Naive thymus-derived CD8-positive, alpha-beta T cell (primary cell): Measurements from ENCODE around the gene TMEM222. TPM values are rescaled to one million over a fixed set of nuclear protein-coding genes. Genes with fewer than 3 reads are reported as not detected.
A peak's percentile ranks its signal among the peaks of the same experiment; 100 is the strongest.

Experiments
- ATAC-seq, 2 donors: fragments of 150-1000 bp; cut with Tn5 transposase in 1 of 2; sonication (Bioruptor Pico), chemical (Tn5 transposase) in 1 of 2; 1 replicate in 1 of 2; 2 replicates in 1 of 2; pipeline ENCODE4 v1.10.0; 2021; ENCODE audit warnings: mild to moderate bottlenecking in 2 of 2, moderate library complexity in 2 of 2
- POLR2A ChIA-PET: fragments of 350-600 bp; sonication (Branson Sonifier 250); formaldehyde crosslinking; loops from one replicate; lab custom pipeline; 2021; ENCODE audit warnings: antibody characterized with exemption; lab: Charles Lee
- DNase-seq, 10 donors: peaks; one replicate each; pipeline versions ENCODE4 v3.0.0 to v3.0.0-alpha.2; 2020 to 2022
- H3K27ac Mint-ChIP-seq, 10 donors: one replicate each; pipeline ENCODE4 v1.8.0; 2020 to 2022; ENCODE audit warnings: mild to moderate bottlenecking in 10 of 10, mixed read lengths in 10 of 10, moderate library complexity in 4 of 10, inconsistent platforms in 1 of 10
- H3K27me3 Mint-ChIP-seq, 5 donors: one replicate each; pipeline ENCODE4 v1.8.0; 2021 to 2022; ENCODE audit warnings: mixed read lengths in 5 of 5
- H3K36me3 Mint-ChIP-seq, 3 donors: one replicate each; pipeline ENCODE4 v1.8.0; 2020 to 2022; ENCODE audit warnings: mixed read lengths in 3 of 3, mild to moderate bottlenecking in 2 of 3, inconsistent platforms in 1 of 3
- H3K4me1 Mint-ChIP-seq, 4 donors: one replicate each; pipeline ENCODE4 v1.8.0; 2021 to 2022; ENCODE audit warnings: mixed read lengths in 4 of 4
- H3K4me3 Mint-ChIP-seq, 10 donors: one replicate each; pipeline ENCODE4 v1.8.0; 2020 to 2022; ENCODE audit warnings: mild to moderate bottlenecking in 10 of 10, mixed read lengths in 10 of 10, moderate library complexity in 6 of 10, inconsistent platforms in 1 of 10
- H3K9me3 Mint-ChIP-seq, 9 donors: one replicate each; pipeline ENCODE4 v1.8.0; 2020 to 2022; ENCODE audit warnings: mixed read lengths in 9 of 9, mild to moderate bottlenecking in 3 of 9, inconsistent platforms in 1 of 9, moderate library complexity in 1 of 9
- polyA plus RNA-seq, 3 donors: library from polyadenylated mRNA; unstranded; fragments of 300-500 nt; fragmentation: Illumina TruSeq; gene quantifications; one replicate each; pipeline ENCODE4 v1.2.3, GENCODE V29; 2021
- total RNA-seq, 8 experiments: library from RNA in 2 of 8; stranded (reverse) in 2 of 8; gene quantifications; one replicate each; pipeline ENCODE4 v1.2.3 and lab custom pipeline; 2021 to 2026

TMEM222 gene
- total and polyA plus RNA-seq, 5 experiments from 2014 or later, result 42.5 to 57.1 (median 54.1) TPM

DNA sequence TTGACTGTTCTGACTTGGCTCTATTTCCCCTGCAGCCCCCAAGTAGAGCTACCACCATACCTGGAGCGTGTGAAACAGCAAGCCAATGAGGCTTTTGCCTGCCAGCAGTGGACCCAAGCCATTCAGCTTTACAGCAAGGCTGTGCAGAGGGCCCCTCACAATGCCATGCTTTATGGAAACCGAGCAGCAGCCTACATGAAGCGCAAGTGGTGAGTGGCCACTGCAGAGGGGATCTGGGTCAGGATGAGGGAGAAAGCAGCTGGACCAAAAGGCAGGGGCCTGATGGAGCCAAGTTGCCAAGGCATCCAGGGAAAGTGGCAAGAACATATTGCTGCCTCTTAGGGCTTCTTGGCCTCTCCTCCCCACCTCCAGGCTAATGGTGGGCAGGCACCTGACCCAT lies 24.1 kb upstream of the TMEM222 start:
- Mint-ChIP-seq H3K27me3 (no peaks in the 10 kb centered on the region), H3K9me3 (no peaks in the 10 kb centered on the region), H3K4me3 (no peak overlapping the region), H3K27ac (peak overlapping the region in 1 of 10 donors; percentile 34), H3K36me3 (peaks cover 0 to 71% (median 1%) of the 10 kb centered on the region in 3 donors), H3K4me1 (peaks cover 3 to 13% (median 5%) of the 10 kb centered on the region in 4 donors)
- no peak for ATAC-seq
- DNase-seq, result no peak
- POLR2A ChIA-PET, result interaction anchor here (1.2 to 7.6 kb wide), 2 partner anchors 99 to 261 kb away, joined by 3 to 65 read pairs; no protein-coding TSS in a partner anchor

DNA sequence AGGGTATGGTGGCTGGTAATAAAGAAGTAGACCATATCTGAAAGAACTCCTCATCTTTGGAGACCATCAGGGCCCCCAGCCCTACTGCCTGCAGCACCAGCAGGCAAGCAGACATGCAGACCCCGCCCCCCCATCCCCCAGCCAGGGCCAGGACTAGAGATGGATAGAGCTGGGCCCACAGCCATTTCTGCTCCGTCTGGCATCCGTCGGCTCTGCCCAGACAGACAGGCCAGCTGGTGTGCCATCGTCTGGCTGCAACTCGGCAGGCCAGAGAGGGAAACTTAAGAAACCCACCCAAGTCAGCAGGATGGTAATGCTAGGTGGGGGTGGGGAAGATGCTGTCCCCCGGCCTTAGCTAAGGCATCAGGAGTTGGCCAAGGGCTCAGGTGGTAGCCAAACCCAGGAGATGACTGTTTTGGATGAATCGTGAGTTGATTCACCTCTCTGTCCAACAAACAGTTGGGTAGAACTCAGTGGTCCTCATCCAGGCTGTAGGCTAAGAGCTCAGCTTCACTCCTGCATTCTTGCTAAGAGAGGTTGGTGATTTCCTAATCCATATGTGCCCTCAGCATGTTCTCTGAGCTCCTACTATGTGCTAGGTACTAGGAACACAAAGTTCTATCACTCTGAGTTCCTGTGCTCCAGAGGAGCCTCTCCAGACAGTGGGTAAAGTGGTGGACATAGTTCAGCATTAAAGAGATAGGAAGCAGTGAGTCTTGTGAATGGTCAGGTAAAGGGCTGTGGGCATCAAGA lies 23.2 kb upstream of the TMEM222 start:
- POLR2A ChIA-PET, result interaction anchor here (7.6 kb wide), 1 partner anchor 98 kb away, joined by 65 read pairs; no protein-coding TSS in a partner anchor
- ATAC-seq (no peak), DNase-seq (no peak)
- Mint-ChIP-seq H3K4me1 (peaks cover 3 to 13% (median 5%) of the 10 kb centered on the region in 4 donors), H3K9me3 (no peaks in the 10 kb centered on the region), H3K4me3 (no peak overlapping the region), H3K27me3 (no peaks in the 10 kb centered on the region), H3K36me3 (peaks cover 0 to 71% (median 1%) of the 10 kb centered on the region in 3 donors), H3K27ac (peak overlapping the region in 2 of 10 donors; percentile 6 to 50)

DNA sequence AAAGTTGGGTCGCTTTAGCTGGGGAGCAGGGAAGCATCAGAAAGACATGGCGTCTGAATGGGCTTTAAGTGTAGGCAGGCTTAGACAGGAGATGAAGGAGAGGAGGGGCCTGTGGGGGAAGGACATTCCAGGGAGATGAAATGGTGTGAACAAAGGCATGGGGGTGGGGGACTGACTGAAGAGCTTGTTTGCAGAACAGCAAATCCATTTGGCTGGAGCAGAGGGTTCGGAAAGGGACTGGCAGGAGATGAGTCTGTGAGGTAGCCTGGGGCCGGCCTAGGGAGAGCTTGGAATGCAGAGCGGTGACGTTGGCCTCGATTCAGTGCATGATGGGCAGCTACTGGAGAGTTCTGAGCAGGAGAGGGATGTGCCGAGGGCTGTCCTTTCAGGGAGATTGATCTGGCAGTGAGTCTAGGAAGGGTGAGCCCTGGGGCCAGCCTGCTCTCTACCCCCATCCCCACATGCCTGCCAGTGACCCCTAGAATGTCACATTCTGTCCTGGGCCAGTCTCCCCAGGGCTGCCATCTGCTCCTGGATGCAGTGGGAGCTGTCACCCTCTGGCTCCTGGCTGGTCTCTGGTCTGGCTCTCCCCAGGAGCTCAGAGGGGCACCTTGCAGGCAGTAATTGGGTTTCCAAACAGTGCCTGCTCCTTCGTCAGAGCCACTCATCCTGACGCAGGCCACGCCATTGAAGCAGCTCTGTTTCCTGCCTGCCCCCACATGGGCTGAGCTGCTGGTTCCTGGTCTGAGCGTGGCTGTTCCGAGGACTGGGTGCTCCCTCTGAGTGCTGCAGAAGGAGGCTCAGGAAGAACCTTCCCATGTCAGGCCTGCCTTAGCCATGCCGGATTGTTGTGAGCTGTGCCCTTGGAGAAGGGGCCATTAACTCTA lies 22.3 kb upstream of the TMEM222 start:
- POLR2A ChIA-PET, result interaction anchor here (0.6 to 7.6 kb wide), 5 partner anchors 14 to 359 kb away, joined by 3 to 65 read pairs (median 3); no protein-coding TSS in a partner anchor
- H3K4me1 Mint-ChIP-seq, result peaks cover 3 to 13% (median 5%) of the 10 kb centered on the region in 4 donors
- ATAC-seq (no peak), DNase-seq (no peak)
- H3K9me3 Mint-ChIP-seq, result no peaks in the 10 kb centered on the region
- H3K27ac Mint-ChIP-seq, result peak overlapping the region in 1 of 10 donors; percentile 20
- no peak overlapping the region for H3K4me3 Mint-ChIP-seq
- no peaks in the 10 kb centered on the region for H3K27me3 Mint-ChIP-seq
- peaks cover 0 to 69% (median 1%) of the 10 kb centered on the region in 3 donors for H3K36me3 Mint-ChIP-seq

GRCh38 chr1:27300341-27301051 lies 21.5 kb upstream of the TMEM222 start:
- H3K27me3 Mint-ChIP-seq, result no peaks in the 10 kb centered on the region
- H3K4me1 Mint-ChIP-seq, result peaks cover 3 to 13% (median 5%) of the 10 kb centered on the region in 4 donors
- H3K36me3 Mint-ChIP-seq, result peaks cover 0 to 65% (median 1%) of the 10 kb centered on the region in 3 donors
- DNase-seq (peak; percentile 66 to 86 (median 78)), ATAC-seq (peak; percentile 91 to 95)
- H3K4me3 Mint-ChIP-seq, result no peak overlapping the region
- H3K27ac Mint-ChIP-seq, result peak overlapping the region in 1 of 10 donors; percentile 65
- POLR2A ChIA-PET, result interaction anchor here (0.8 to 7.6 kb wide), 6 partner anchors 13 to 362 kb away, joined by 3 to 65 read pairs (median 3); no protein-coding TSS in a partner anchor
- H3K9me3 Mint-ChIP-seq, result no peaks in the 10 kb centered on the region

- Mint-ChIP-seq H3K36me3 (peaks cover 0 to 61% (median 1%) of the 10 kb centered on the region in 3 donors), H3K27me3 (no peaks in the 10 kb centered on the region), H3K27ac (peak overlapping the region in 1 of 10 donors; percentile 65), H3K4me1 (peaks cover 3 to 10% (median 5%) of the 10 kb centered on the region in 4 donors), H3K9me3 (no peaks in the 10 kb centered on the region), H3K4me3 (no peak overlapping the region)
- DNase-seq (no peak), ATAC-seq (no peak)
- POLR2A ChIA-PET, result interaction anchor here (0.8 to 7.6 kb wide), 4 partner anchors 32 to 362 kb away, joined by 3 to 65 read pairs (median 4); no protein-coding TSS in a partner anchor
These were observed 20.9 kb upstream of the TMEM222 start for GRCh38 chr1:27301052-27301422.

DNA sequence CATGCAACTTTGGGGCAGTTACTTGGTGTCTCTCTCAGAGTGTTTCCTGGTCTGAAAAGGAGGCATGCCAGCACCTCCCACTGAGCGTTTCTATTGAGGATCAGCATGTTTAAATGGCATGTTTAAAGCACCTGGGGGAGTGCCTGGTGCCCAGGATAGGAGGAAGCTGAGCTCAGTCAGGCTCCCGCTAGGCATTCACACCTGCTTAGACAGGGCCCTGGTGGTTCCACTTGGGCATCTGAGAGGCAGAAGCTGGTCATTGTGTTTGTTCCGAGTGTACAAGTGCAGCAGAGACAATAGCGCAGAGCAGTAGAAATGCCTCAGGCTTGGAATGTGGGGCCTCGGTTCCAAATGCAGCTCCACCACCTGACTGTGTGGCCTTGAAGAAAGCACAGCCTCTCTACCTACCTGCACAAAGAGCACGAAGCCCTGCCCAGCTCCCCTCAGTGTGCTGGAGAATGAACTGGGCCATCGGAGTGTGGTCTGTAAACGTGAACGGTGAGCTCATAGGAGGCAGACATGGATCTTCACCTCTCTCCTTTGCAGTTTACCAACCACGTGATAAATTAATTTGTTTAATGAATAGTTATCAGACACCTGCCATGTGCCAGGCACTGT lies 20.3 kb upstream of the TMEM222 start:
- H3K27me3 Mint-ChIP-seq, result no peaks in the 10 kb centered on the region
- DNase-seq, result no peak
- POLR2A ChIA-PET, result interaction anchor here (0.9 to 7.6 kb wide), 2 partner anchors 95 to 370 kb away, joined by 3 to 65 read pairs; partner anchors contain the start of gene IFI6
- no peaks in the 10 kb centered on the region for H3K9me3 Mint-ChIP-seq
- H3K36me3 Mint-ChIP-seq, result peaks cover 0 to 61% (median 1%) of the 10 kb centered on the region in 3 donors
- H3K4me3 Mint-ChIP-seq, result no peak overlapping the region
- peak overlapping the region in 1 of 10 donors; percentile 21 for H3K27ac Mint-ChIP-seq
- no peak for ATAC-seq
- H3K4me1 Mint-ChIP-seq, result peaks cover 2 to 6% (median 4%) of the 10 kb centered on the region in 4 donors

DNA sequence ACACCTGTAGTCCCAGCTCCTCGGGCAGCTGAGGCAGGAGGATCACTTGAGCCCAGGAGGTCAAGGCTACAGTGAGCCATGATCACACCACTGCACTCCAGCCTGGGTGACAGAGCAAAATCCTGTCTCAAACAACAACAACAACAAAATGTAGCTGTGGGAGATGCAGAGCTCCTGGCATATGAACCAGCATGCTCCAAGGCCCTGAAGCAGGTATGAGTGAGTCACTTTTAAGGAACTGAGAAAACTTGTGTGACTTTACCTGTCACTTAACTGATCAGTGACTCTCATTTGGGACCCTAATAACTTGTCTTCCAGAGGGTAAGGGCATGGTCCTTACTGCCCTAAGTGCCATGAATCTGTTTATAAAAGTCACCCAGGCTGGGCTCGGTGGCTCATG lies 19.4 kb upstream of the TMEM222 start:
- Mint-ChIP-seq H3K27me3 (no peaks in the 10 kb centered on the region), H3K4me3 (no peak overlapping the region), H3K4me1 (peaks cover 2 to 6% (median 4%) of the 10 kb centered on the region in 4 donors), H3K9me3 (no peaks in the 10 kb centered on the region), H3K36me3 (peaks cover 0 to 62% (median 1%) of the 10 kb centered on the region in 3 donors), H3K27ac (no peak overlapping the region)
- DNase-seq (no peak), ATAC-seq (no peak)
- POLR2A ChIA-PET, result interaction anchor here (0.6 to 7.6 kb wide), 3 partner anchors 17 to 370 kb away, joined by 3 to 65 read pairs (median 3); partner anchors contain the start of gene IFI6

DNA sequence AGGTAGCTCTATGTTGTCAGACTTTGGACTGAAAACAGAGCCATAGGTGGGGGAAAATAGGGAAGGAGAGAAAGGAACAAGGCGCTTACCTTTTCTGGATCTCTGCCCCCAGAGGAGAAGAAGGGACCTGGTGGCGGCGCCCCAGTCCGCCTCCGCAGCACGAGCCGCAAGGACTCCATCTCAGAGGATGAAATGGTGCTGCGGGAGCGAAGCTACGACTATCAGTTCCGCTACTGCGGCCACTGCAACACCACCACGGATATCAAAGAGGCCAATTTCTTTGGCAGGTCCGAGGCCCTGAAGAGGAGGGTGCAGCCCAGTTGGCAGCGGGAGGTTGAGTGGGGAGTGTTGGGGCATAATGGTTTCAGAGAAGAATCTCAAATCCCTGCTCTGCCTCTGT lies 18.5 kb upstream of the TMEM222 start:
- DNase-seq (no peak), ATAC-seq (no peak)
- POLR2A ChIA-PET, result no interaction called here
- no peak overlapping the region for H3K27ac Mint-ChIP-seq
- H3K9me3 Mint-ChIP-seq, result no peaks in the 10 kb centered on the region
- H3K36me3 Mint-ChIP-seq, result peaks cover 0 to 54% (median 1%) of the 10 kb centered on the region in 3 donors
- no peak overlapping the region for H3K4me3 Mint-ChIP-seq
- H3K4me1 Mint-ChIP-seq, result peaks cover 2 to 7% (median 4%) of the 10 kb centered on the region in 4 donors
- H3K27me3 Mint-ChIP-seq, result no peaks in the 10 kb centered on the region

GRCh38 chr1:27306071-27306470 lies 15.9 kb upstream of the TMEM222 start:
- no peaks in the 10 kb centered on the region for H3K27me3 Mint-ChIP-seq
- ATAC-seq, result no peak
- H3K36me3 Mint-ChIP-seq, result peaks cover 0 to 38% (median 0%) of the 10 kb centered on the region in 3 donors
- peaks cover 0 to 6% (median under 1%) of the 10 kb centered on the region in 4 donors for H3K4me1 Mint-ChIP-seq
- no peak overlapping the region for H3K4me3 Mint-ChIP-seq
- H3K9me3 Mint-ChIP-seq, result no peaks in the 10 kb centered on the region
- no peak for DNase-seq
- H3K27ac Mint-ChIP-seq, result no peak overlapping the region
- POLR2A ChIA-PET, result interaction anchor here (0.6 kb wide), 1 partner anchor 66 kb away, joined by 3 read pairs; no protein-coding TSS in a partner anchor

DNA sequence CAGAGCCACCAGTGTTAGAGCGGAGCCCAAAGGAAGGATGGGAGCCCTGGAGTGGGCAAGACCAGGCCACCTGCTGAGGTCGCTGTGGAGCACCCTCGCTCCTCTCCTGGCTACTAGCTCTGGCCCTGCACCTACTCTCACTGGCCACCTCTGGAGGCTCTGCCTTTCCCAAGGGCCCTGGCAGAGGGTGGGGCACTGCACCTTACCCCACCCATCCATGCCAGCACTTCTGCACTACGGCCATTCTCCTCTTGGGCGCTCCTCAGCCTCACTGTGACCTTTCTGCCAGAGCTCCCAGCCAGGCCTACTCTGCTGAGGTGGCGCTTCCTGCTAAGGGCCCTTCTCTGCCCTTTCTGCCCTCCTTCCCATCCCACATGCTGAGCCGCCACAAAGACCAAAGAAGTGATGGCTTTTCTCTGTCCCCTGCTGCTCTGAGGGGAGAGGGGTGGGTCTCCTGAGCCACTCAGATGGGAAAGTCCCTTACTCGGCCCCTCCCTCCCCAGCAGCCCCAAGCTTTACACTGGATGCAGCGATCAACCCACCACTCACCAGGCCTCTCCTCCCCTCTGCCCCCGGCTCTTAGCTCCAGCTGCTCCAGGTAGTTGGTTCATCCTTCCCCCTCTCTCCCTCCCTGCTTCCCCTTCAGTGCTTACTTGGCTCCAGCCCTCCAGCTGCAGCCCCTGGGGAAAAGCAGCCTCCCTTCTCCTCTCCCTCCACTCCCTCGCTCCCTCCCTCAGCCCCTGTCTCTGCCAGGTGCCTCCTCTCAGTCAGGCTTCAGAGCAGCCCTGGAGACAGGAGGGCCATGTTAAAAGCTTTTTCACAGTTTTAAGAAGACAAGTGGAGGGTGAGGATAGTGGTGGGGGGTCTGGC lies 14.8 kb upstream of the TMEM222 start:
- H3K27ac Mint-ChIP-seq, result peak overlapping the region in 2 of 10 donors; percentile 34 to 43
- POLR2A ChIA-PET, result no interaction called here
- no peak overlapping the region for H3K4me3 Mint-ChIP-seq
- peaks cover 0 to 32% (median 0%) of the 10 kb centered on the region in 3 donors for H3K36me3 Mint-ChIP-seq
- peaks cover 0 to 4% (median 0%) of the 10 kb centered on the region in 4 donors for H3K4me1 Mint-ChIP-seq
- H3K27me3 Mint-ChIP-seq, result no peaks in the 10 kb centered on the region
- no peak for DNase-seq
- ATAC-seq, result no peak
- H3K9me3 Mint-ChIP-seq, result no peaks in the 10 kb centered on the region
